ENCODE results near the gene GNG3.
"Not testable (repeated sequence)": the region's sequence is repeated elsewhere in the genome, so short reads cannot be mapped to it uniquely, and the experiment has no call there.

GNG3 gene

DNA sequence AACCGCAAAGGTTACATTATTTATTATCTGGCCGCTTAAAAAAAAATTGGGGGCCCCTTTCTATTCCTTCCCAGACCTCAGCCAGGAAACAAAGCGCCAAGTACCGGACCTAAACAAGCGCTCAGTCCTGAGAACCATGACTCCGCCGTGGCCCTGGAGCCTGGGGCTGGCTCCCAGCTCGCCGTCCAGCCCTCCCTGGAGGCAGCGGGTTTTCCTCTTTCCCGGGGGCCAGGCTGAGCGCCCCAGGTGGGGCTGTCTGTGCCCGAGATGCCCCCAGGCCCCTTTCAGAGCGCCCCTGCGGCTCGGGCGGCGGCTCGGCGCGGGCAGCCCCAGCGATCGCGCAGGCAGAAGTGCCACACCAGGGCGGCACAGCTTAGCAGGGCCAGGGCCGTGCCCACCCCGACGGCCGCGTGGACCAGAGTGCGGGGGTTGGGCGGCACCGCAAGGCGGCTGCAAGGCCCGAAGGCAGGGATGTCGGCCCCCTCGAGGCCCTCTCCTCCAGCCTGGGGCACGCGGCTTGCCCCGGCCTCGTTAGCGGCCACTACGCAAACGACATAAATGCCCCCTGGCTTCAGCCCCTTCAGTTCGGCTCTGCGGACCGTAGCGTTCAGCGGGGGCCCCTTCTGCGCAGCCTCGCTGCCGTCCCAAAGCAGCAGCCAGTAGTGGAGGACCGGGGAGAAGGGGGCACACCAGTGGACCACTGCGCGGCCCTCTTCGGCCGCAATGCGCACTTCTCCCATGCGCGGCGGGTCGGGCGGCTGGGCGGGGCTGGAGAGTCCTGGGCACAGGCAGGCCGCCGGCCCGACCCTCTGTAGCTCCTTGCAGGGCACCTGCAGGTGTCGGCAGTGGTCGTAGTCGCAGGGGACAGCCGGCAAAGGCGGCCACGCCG lies 19.7 kb upstream of the GNG3 start:
- DNase-seq (ENCODE audit: low spot score) = no peak

DNA sequence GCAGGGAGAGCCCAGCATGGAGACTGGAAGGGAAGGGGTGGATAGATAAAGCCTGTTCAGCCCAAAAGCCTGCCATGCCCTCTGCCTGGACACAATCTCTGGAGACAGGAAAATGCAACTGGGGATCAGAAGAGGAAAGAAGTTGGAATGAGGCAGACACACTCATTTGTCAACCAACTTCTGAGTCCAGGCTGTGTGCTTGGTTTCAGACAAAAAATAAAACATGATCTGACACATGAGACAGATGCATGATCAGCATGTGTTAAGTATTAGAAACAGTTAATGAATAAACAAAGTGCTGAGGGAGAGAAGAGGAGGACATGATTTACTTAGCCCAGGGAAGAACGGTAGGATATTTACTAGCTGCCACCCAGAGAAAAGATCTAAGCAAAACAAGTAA lies 19.0 kb upstream of the GNG3 start:
- DNase-seq (ENCODE audit: low spot score) = no peak

GRCh38 chr11:62689421-62690183 lies 17.9 kb upstream of the GNG3 start, which contains the start of gene LRRN4CL:
TSS of gene LRRN4CL (minus strand) at chr11:62689530. CDS start at chr11:62688508, 1,022 bp downstream.
- no peak for DNase-seq (ENCODE audit: low spot score)

- not testable (repeated sequence) for DNase-seq (ENCODE audit: low spot score)
These were observed 13.9 kb upstream of the GNG3 start for GRCh38 chr11:62693624-62694023.

- peak; percentile 36 for DNase-seq (ENCODE audit: low spot score)
These were observed 12.9 kb upstream of the GNG3 start for GRCh38 chr11:62694455-62695167.

GRCh38 chr11:62702246-62702645 lies 5.2 kb upstream of the GNG3 start:
- DNase-seq (ENCODE audit: low spot score) = no peak

GRCh38 chr11:62703921-62704320 lies 3.6 kb upstream of the GNG3 start:
- not testable (repeated sequence) for DNase-seq (ENCODE audit: low spot score)

GRCh38 chr11:62705413-62705812 lies 2.1 kb upstream of the GNG3 start:
- DNase-seq (ENCODE audit: low spot score) = peak; percentile 16

GRCh38 chr11:62705880-62706849 lies 1.3 kb upstream of the GNG3 start:
- peak; percentile 87 for DNase-seq (ENCODE audit: low spot score)

GRCh38 chr11:62706850-62707247 lies 627 bp upstream of the GNG3 start:
- no peak for DNase-seq (ENCODE audit: low spot score)

GRCh38 chr11:62708392-62708791 lies 916 bp downstream of the GNG3 start:
- DNase-seq (ENCODE audit: low spot score) = no peak

DNA sequence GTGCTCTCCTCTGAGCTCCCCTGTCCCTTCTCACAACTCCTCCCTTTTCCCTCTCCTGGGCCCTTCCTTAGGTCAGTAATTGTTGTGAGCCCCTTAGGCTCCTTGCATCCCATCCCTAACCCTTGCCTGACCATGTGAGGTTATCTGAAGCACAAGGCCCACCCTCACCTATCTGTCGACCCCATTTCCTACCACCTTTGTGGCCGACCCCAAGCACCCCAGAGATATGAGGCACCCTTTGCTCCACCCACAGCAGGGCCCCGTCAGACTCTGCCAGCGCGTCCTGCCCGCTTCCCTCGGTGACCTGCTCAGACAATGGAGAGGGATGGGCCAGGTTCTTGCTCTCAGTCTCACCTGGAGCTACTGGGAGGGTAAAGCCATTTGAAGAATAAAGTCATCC lies 1.3 kb downstream of the GNG3 start:
- DNase-seq (ENCODE audit: low spot score) = no peak

DNA sequence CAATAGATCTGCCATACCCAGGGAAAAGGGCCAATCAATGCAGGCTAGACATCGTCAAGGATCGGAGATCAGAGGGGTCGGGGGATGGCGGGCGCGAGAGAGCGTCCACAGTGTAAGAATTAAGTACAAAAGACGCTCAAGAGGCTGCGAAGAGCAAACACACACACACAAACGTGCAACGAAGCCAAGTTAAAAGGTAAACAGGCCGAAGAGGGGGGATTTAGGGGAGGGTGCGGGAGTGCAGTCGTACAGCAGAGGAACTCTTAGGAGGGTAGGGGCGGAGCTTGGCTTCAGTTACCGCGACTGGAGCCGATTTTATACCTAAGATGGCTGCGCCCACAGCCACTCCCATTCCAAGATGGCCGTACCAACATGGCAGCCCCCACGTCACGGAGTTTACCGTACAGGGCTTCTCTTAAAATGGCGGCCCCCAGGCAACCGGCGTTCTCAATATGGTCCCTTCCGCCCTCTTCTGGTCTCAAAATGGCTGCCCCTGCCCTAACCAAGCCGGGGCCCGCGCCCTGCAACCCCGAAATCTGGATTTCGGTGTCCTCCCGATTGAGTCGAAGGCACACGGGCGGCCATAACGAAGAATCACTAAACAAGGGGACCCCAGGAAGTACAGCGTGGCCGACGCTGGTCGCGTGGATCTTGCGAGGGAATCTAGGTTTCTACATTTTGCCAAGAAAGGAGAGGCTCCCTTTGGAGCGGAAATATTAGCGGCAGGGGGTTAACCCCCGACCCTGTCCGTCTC lies 1.9 kb downstream of the GNG3 start:
- peak; percentile 94 for DNase-seq (ENCODE audit: low spot score)

- DNase-seq (ENCODE audit: low spot score) = no peak
These were observed 2.5 kb downstream of the GNG3 start for GRCh38 chr11:62710001-62710345.

GRCh38 chr11:62712276-62712812 lies 4.9 kb downstream of the GNG3 start:
- no peak for DNase-seq (ENCODE audit: low spot score)

DNA sequence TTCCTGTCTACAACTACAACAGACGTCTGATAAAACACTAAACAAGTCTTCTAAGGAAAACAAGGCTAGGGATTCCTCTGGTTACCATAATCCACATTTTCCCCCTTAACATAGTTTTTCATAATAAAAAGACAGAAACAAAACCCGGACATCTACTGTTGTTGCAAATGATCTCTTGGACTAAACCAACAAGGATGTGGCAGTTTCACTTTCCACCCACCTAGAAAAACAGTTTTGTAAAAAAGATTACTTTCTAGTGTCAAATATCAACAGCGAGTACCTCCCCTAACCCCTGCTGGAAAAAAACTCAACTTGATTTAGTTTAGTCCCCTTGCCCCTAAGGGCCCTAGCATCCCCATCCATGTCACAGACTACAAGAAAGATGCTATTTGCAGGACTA lies 5.4 kb downstream of the GNG3 start:
- no peak for DNase-seq (ENCODE audit: low spot score)

DNA sequence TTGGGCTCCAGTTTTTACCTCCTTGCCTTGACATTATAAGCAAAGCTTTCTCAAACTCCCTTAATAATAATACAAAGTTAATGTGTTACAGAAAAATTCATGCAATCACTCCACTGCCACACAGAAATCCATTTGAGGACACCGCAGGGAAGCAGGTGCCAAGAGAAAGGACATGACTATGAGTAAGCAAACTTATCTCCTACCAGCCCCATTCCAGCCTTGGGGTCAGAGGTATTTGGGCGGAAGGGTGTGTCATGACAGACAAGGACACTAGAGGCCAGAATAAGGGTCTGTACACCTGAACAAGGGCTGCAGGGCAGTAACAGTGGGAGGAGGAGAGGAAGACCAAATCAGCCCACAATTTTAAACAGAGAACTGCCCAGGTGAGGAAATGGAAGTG lies 5.9 kb downstream of the GNG3 start:
- no peak for DNase-seq (ENCODE audit: low spot score)

GRCh38 chr11:62715150-62716130 lies 8.0 kb downstream of the GNG3 start:
- no peak for DNase-seq (ENCODE audit: low spot score)

GRCh38 chr11:62716206-62716605 lies 8.7 kb downstream of the GNG3 start:
- no peak for DNase-seq (ENCODE audit: low spot score)

Data from COLO829 (cell line).